ENCODE measurements around the gene PRR33. TPM values are rescaled to one million over a fixed set of nuclear protein-coding genes. Genes with fewer than 3 reads are reported as not detected.
A peak's percentile ranks its signal among the peaks of the same experiment; 100 is the strongest.

PRR33 gene
- total and polyA plus RNA-seq, 11 donors, result 0.08 to 5.1 (median 2.4) TPM

DNA sequence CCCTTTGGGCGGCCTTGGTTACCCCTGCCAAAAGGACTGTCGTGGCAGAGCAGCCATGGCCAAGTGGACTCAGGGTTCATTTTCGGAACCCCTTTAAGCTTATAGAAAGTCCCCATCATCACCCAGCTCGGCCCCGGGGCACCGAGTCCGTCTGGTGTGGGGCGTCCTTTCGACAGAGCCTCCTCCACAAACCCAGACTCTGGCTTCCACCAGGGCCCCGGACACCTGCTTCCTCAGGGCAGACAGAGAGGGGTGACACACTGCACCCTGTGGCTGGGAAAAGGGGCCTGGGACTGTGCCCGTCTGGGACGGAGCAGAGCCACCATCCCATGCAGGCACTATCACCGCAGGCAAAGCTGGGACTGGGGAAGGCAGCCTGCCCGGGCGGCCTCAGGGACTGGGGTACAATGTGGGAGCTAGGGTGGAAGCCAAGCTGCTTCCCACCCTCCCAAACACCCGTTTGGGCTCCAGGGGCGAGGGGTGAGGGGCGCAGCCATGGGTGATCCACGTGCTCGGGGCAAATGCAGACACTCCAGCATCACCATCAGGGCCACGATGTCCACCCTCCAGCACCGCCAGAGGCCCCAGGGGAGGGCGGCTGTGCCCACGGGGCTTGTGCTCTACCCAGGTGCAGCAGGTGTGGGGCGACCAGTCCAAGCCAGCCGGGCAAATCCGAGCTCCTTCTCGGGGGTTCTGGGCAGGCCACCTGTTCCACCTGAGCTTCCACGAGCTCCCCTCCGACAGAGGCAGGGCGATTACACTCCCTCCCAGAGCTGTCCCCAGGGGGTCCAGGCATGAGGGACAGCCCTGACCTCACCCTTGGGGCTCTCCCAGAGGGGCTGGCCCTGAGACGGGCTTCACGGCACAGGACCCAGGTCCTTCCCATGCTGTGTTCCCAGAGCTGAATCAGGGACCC, 43.7 kb upstream of the PRR33 start:
- Histone ChIP-seq H3K4me3 (no peak overlapping the region), H3K36me3 (no peaks in the 10 kb centered on the region), H3K4me1 (peaks cover 0 to 30% (median 12%) of the 10 kb centered on the region in 12 donors), H3K9me3 (no peaks in the 10 kb centered on the region), H3K27me3 (no peaks in the 10 kb centered on the region), H3K27ac (no peak overlapping the region)
- TF ChIP-seq, protein P1, sequence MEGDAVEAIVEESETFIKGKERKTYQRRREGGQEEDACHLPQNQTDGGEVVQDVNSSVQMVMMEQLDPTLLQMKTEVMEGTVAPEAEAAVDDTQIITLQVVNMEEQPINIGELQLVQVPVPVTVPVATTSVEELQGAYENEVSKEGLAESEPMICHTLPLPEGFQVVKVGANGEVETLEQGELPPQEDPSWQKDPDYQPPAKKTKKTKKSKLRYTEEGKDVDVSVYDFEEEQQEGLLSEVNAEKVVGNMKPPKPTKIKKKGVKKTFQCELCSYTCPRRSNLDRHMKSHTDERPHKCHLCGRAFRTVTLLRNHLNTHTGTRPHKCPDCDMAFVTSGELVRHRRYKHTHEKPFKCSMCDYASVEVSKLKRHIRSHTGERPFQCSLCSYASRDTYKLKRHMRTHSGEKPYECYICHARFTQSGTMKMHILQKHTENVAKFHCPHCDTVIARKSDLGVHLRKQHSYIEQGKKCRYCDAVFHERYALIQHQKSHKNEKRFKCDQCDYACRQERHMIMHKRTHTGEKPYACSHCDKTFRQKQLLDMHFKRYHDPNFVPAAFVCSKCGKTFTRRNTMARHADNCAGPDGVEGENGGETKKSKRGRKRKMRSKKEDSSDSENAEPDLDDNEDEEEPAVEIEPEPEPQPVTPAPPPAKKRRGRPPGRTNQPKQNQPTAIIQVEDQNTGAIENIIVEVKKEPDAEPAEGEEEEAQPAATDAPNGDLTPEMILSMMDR (IDR thresholded peaks at IDR 0.05), result no peak
- TF ChIP-seq POLR2A (IDR thresholded peaks at IDR 0.05), result no peak
- intact Hi-C loops (cut with DNase I), result loop anchor here in 1 of 10 donors (2.0 kb wide), 1 partner anchor 21 kb away; no protein-coding TSS in a partner anchor
- 89 to 95% (median 92%) methylated on average over 21 to 33 of the region's 33 CpGs for WGBS, 4 donors
- ATAC-seq, result no peak
- DNase-seq, result peak in 3 of 5 donors; percentile 17 to 55 (median 21)

DNA sequence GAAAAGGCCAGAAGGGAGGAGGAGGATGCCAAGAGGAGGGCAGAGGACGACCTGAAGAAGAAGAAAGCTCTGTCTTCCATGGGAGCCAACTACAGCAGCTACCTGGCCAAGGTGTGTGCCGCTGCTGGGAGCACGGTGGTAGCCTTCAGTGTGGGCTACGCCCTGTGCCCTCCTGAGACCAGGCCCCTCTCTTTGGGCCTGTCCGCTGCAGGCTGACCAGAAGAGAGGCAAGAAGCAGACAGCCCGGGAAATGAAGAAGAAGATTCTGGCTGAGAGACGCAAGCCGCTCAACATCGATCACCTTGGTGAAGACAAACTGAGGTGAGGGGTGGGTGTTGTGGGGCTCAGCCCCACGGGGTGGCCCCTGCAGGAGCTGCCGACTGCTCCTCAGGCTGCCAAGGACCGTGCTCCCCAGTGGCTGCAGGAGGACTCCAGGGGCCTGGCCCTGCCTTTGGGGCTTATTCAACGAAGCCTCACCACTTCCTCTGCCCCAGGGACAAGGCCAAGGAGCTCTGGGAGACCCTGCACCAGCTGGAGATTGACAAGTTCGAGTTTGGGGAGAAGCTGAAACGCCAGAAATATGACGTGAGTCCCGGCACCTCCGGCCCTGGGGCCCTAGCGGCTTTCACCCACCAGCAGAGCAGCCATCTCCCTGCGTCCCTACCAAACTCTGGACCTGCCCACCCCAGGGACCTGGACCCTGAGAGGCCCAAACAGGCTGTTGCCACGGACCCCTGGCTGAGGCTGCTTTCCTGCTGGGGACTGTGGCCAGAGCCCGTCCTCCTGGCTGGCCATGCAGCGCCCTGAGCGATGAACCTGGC, 42.9 kb upstream of the PRR33 start:
- Histone ChIP-seq H3K27ac (no peak overlapping the region), H3K4me1 (peaks cover 0 to 37% (median 12%) of the 10 kb centered on the region in 12 donors), H3K9me3 (no peaks in the 10 kb centered on the region), H3K4me3 (no peak overlapping the region), H3K36me3 (no peaks in the 10 kb centered on the region), H3K27me3 (no peaks in the 10 kb centered on the region)
- ATAC-seq, result no peak
- peak in 2 of 5 donors; percentile 16 to 35 for DNase-seq
- 77 to 84% (median 78%) methylated on average over 20 to 24 of the region's 24 CpGs for WGBS, 4 donors
- TF ChIP-seq, protein P1 (IDR thresholded peaks at IDR 0.05), result no peak
- no peak for TF ChIP-seq POLR2A (IDR thresholded peaks at IDR 0.05)
- intact Hi-C loops (cut with DNase I), result loop anchor here in 1 of 10 donors (2.0 kb wide), 1 partner anchor 20 kb away; no protein-coding TSS in a partner anchor

DNA sequence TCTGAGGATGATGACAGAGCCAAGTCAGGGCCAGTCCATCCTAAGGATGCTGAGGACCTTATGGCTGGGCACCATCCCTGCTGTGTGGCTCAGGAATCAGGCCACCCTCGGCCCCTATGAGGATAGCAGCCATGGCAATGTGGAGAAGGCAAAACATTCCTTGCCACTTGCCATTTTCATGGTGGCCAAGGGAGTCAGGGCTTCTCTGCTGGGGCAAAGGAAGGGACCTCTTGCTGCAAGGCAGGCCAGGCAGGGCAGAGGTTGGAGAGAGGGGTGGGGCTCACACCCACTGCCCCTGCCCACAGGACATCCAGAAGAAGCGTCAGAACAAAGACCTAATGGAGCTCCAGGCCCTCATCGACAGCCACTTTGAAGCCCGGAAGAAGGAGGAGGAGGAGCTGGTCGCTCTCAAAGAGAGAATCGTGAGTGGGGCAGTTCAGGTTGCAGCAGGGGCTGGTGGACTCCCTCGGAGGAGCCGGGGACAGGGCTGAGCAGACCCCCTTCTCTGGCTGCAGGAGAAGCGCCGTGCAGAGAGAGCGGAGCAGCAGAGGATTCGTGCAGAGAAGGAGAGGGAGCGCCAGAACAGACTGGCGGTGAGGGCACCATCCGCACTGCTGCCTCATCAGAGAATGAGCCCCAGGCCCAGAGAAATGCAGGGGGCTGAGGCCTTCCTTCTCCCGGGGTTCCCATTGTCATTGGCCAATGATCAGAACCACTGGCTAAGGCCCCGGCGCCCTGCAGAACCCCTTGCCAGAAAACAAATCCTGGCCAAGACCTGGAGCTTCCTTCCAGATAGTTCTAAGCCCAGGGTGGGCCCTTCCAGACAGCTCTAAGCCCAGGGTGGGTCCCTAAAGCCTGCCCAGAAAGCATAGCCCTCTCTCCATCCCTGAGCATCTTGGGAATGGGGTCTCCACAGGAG, 42.0 kb upstream of the PRR33 start:
- 79 to 89% (median 88%) methylated on average over 16 to 18 of the region's 18 CpGs for WGBS, 4 donors
- no peaks in the 10 kb centered on the region for H3K27me3 ChIP-seq
- H3K4me3 ChIP-seq, result no peak overlapping the region
- no peaks in the 10 kb centered on the region for H3K36me3 ChIP-seq
- peak in 2 of 5 donors; percentile 6 to 39 for DNase-seq
- TF ChIP-seq, protein P1 (IDR thresholded peaks at IDR 0.05), result no peak
- no peak for TF ChIP-seq POLR2A (IDR thresholded peaks at IDR 0.05)
- no peak for ATAC-seq
- H3K9me3 ChIP-seq, result no peaks in the 10 kb centered on the region
- intact Hi-C loops (cut with DNase I), result loop anchor here in 3 of 10 donors (2.0 kb wide), 3 partner anchors 19 to 23 kb away; no protein-coding TSS in a partner anchor
- peaks cover 0 to 30% (median 5%) of the 10 kb centered on the region in 12 donors for H3K4me1 ChIP-seq
- H3K27ac ChIP-seq, result peak overlapping the region in 1 of 12 donors; percentile 33

All from heart left ventricle (tissue), 16 donors.